Stimulated activated naive CD4-positive, alpha-beta T cell (primary cell): ENCODE measurements around the gene IQCK.

ENCODE experiments used
- DNase-seq, 6 experiments: peaks; one replicate each; lab custom pipeline; 2025; lab: John Stamatoyannopoulos, UW

IQCK gene

GRCh38 chr16:19718624-19718965 is 524 bp downstream of the IQCK start:
- peak in 1 of 6 experiments; percentile 4 for DNase-seq

GRCh38 chr16:19722269-19722952 is 4.3 kb downstream of the IQCK start:
- DNase-seq, result no peak

DNA sequence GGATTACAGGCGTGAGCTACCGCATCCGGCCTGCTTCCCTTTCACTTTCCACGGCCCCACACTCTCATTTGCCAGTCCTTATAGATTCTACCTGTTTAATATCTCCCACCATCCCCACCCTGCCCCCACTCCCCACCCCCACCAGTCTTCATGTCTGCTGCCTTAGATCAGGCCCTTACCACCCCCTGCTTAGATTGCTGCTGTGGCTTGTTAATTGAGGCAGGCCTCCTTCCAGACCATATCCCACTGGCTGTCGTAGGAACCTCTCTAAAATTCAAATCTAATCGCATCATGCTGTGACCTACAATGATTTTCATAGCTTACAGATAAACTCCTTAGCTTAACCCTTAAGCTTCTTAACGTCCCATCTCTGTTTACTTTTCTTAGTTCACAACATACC is 4.9 kb downstream of the IQCK start:
- DNase-seq, result no peak

GRCh38 chr16:19728636-19728965 is 10.5 kb downstream of the IQCK start:
- DNase-seq, result no peak

DNA sequence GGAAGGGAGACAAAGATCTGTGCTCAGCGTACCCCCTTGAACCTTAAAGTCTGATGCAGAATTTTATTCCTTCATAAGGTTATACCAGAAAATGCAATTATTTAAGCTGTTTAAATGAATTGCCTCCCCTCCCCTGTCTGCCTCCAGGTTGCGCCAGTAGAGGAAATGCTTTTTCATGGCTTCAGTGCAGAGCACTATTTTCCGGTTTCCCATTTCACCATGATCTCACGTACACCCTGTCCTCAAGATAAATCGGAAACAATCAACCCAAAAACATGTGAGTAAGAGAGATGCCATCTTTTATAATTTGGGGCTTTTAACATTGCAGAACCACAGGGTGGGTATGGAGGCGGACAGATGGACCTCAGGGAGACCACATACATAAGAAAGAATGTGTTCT is 15.5 kb downstream of the IQCK start:
- DNase-seq, result no peak

GRCh38 chr16:19735074-19735867 is 17.2 kb downstream of the IQCK start:
- no peak for DNase-seq

- DNase-seq, result no peak
These were observed 19.4 kb downstream of the IQCK start for GRCh38 chr16:19737306-19738038.

DNA sequence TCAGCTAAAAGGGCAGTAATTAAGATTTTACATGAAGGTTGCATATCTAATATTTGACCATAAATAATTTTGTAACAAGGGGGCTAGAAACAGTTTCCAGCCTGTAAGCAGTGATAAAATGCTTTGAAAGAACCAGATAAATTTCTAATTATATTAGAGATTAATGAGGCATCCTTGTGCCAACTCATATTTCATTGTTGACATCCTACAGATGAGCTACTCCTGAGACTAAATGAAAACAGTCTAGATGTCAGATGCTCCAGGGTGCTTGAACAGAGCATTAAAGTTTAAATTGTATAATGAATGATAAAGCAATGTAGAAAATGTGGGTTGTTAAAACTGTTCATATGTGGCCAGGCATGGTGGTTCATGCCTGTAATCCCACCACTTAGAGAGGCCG is 23.3 kb downstream of the IQCK start:
- DNase-seq, result no peak

GRCh38 chr16:19743816-19744159 is 25.7 kb downstream of the IQCK start:
- no peak for DNase-seq

DNA sequence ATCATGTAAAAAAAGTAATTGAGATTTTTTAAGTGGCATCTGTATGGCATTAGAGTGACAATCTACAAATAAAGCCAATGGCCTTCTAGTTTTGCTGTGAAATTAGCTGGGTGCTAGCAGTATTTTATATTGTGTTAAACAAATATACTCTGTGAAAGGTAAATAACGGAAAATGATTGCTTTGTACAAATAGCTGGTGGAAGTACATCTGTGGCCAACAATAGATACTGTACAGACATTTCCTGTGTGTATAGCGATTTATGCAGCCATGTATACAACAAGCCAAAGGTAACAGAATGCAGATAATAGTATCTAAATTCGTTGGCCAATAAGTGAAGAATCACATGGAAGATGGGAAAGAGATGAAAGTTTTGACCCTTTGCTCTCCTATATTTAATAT is 26.6 kb downstream of the IQCK start:
- no peak for DNase-seq

GRCh38 chr16:19745286-19746010 is 27.4 kb downstream of the IQCK start:
- DNase-seq, result no peak

DNA sequence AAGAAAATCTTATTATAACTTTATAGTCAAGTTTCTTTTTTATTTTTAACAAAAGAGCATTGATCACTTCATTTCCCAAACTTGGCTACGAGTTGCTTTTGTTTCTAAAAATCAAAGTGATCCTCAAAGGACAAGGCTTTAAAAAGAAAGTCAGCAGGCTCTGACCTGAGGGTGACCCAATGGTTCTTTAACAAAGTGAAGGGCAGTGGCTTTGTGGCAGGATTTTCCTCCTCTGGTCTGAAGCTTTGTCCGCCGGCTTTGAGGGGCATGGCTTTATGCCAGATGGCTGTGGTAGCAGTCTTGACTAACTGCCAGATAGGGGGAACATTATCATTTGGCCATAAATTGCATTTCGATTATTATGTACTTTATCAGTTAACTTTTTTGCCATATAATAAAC is 28.5 kb downstream of the IQCK start:
- no peak for DNase-seq

GRCh38 chr16:19748389-19749168 is 30.5 kb downstream of the IQCK start:
- DNase-seq, result no peak

DNA sequence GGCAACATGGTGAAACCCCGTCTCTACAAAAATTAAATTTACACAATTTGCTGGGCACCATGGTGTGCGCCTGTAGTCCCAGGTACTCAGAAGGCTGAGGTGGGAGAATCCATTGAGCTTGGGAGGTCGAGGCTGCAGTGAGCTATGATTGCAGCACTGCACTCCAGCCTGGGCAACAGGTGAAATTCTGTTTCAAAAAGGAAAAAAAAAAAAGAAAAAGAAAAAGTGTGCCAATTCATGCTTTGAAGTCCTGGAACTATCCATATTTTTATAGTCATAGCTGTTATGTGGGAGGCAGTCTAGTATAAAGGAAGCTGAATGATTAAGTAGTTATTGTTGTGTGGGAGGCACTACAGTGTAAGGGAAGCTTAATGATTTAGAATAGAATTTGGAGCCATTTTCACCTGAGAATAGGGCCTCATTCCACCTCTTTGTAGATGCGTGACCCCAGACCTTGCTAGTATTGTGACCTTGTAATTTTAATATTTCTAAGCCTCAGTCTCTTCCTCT is 31.6 kb downstream of the IQCK start:
- DNase-seq, result no peak

DNA sequence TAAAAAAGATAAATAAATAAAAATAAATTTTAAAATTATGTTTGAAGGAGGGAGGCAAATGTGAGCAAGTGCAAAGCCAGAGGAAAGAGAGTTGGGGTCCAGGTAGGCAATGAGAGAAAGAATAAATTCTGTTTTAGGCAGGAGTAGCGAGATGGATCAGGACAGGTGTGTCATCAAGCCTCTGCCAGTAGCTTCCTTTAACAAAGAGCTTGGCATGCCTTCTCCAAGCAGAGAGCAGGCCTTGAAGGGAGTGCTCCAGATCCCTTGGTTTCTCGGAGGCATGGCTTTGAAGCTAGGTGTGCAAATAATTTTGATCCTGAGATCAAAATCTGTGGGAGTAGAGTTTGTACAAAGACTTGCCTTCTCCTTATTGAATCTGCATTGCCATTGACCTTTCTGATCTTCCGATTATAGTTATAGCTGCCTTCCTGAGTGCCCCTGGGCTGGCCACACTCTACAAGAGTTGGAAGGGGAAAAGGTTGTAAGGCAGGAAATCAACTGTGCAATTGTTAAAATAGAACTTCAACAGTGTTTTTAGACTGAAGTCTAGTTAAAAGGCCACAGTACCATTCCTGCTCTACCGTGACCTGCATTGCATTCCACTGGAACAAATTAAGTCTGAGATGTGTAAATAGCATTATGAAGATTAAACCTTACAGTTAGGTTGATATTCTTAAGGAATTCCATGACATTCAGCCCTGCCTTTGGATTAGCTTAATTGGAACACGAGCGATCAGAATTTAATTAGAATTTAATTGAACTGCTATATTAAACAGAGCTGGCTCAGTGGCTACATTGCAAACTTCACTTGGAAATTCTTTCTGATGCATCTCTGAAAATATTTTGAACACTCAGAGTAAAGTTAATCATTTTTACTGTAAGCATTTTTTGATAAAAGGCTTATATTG is 33.7 kb downstream of the IQCK start:
- no peak for DNase-seq

DNA sequence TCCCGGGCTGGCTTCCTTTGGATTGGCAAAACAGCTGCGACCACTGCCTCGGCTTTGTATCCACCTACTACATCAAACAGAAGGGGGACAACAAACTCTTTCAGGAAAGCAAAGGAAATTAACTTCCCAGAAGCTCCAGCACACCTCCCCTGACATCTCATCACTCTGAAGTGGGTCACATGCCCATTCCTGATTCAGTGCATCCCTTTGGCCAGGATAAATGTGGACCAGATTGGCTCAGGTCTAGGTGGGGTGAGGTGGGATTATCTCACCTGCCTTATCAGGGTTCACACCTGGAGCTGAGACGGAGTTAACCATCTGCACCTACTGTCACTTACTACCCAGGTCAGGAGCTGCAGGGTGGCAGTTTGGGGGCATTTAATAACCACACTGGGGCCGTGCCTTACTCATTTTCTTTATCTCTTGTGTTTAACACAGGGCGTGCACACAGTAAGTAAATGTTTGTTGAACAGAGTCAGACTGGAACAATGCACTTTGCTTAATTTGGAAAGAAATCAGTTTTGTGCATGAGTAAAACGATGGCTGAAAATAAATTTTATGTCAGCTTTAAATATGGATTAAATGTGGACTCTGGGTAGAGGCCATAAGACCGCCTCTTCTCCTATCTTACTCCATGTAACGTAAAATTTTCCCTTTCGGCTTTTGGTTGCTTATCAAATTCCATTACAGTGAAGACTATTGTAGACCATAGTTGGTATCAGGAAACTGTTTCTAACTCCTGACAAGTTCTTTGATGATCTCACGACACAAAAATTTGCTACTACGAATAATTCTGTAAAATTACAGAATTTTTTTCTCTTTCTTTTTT is 36.0 kb downstream of the IQCK start:
- DNase-seq, result no peak

DNA sequence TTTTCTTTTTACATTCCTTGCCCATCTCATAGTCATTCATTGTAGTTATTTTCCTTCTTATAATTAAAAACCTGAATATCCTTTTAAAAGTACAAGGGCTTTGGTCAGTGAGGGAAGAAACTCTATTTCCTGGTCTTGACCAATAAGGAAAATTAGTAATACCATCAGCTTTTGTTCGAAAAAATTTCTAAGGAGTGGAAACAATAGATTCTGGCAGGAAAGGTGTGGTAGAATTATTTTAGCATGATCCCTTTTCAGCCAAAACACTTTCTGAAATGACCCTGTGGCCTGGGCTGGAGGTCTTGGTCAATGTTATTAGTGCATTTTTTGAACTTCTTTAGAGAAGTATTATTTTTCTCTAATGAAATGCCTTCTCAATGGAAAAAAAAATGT is 36.6 kb downstream of the IQCK start:
- no peak for DNase-seq

DNA sequence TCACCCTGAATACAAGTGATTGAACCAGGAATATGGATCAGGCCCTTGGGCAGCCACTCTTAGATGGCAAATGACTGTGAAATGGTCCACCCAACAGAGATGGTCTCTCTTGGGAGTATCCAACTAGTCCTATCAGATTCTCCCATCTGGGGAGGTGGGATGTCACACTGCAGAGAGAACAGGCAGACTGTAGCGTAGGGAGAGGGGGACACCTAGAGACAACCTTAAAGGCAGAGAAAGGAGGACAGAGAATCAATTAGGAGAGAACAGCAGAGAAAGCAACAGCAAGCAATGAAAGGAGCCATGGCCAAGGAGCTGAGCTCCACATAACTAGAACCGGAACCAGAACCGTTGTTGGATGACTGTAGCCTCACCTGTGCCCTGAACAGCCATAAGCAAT is 37.2 kb downstream of the IQCK start:
- no peak for DNase-seq

DNA sequence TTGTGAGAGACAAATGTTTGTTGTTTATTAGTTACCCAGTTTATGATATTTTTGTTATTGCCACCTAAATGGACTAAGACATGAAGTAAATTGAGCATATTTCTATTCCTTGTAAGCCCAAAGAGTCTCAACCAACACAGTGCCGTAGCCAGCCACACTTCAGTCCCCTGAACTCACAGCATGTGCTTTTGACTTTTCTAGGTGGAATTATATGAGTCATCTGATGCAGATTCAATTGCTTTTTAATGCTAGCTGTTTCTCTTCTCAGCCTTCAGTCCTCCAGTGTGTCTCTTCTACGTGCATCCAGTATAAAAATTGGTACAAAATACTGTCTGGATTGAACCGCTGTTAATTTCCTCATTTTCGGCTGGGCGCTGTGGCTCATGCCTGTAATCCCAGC is 39.0 kb downstream of the IQCK start:
- DNase-seq, result no peak
